Activated T-helper 17 cell treated with anti-CD3 and anti-CD28 coated beads, Interleukin-2, amount 50 U/mL, for 72 hours (primary cell): ENCODE measurements around the gene SUMO2. TPM values are rescaled to one million over a fixed set of nuclear protein-coding genes. Genes with fewer than 3 reads are reported as not detected.

Experiments used
- ATAC-seq: fragments of 150-1000 bp; cut with Tn5 transposase; replicated peaks from 2 replicates; pipeline ENCODE4 v1.10.0; 2021; ENCODE audit warnings: mild to moderate bottlenecking, moderate library complexity
- H3K27ac Mint-ChIP-seq: one replicate; pipeline ENCODE4 v1.8.0; 2022; ENCODE audit warnings: mixed read lengths
- H3K27me3 Mint-ChIP-seq: one replicate; pipeline ENCODE4 v1.8.0; 2022; ENCODE audit warnings: mixed read lengths
- H3K36me3 Mint-ChIP-seq: one replicate; pipeline ENCODE4 v1.8.0; 2022; ENCODE audit warnings: low read depth, mild to moderate bottlenecking, mixed read lengths
- H3K4me1 Mint-ChIP-seq: one replicate; pipeline ENCODE4 v1.8.0; 2022; ENCODE audit warnings: mixed read lengths
- H3K4me3 Mint-ChIP-seq: one replicate; pipeline ENCODE4 v1.8.0; 2022; ENCODE audit warnings: mild to moderate bottlenecking, mixed read lengths
- H3K9me3 Mint-ChIP-seq: one replicate; pipeline ENCODE4 v1.8.0; 2022; ENCODE audit warnings: mixed read lengths
- total RNA-seq, 2 donors: library from RNA; stranded (reverse); gene quantifications; one replicate each; pipeline ENCODE4 v1.2.3, GENCODE V29; 2022

SUMO2 gene
- total RNA-seq, 2 donors from 2014 or later = 416 to 512 TPM

GRCh38 chr17:75205037-75205792 is 22.5 kb upstream of the SUMO2 start, which contains the start of gene NUP85:
NUP85 (plus strand) TSS chr17:75205679; CDS start chr17:75205762, 83 bp downstream.
- peak; percentile 88 for ATAC-seq
- Mint-ChIP-seq H3K9me3 (no peaks in the 10 kb centered on the region), H3K4me3 (peak within 1 kb of the TSS; percentile 98), H3K27ac (peak within 1 kb of the TSS; percentile 99), H3K27me3 (no peaks in the 10 kb centered on the region), H3K36me3 (peaks cover 38% of the 10 kb centered on the region), H3K4me1 (peaks cover 5% of the 10 kb centered on the region)

DNA sequence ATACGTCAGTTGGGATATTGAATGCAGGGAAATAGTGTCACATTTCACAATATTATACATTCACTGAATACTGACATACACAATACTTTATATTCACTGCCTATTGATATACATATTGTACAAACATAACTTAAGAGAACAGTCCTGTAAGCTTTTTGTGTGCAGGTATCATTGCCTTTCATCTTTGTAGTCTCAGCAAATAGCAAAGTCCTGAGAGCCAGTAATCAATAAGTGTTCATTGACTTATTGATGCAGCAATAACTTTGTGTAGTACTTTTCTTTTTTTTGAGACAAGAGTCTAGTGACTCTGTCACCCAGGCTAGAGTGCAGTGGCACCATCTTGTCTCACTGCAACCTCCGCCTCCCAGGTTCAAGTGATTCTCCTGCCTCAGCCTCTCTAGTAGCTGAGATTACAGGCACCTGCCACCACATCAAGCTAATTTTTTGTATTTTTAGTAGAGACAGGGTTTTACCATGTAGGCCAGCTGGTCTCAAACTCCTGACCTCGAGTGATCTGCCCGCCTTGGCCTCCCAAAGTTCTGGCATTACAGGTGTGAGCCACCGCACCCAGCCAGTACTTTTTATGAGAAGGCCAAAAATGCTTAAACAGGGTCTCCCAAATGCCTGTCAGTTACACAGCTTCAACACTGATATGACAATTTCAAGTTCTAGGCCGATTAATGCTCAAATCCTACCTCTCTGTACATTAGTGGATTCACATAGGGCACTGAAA is 17.3 kb upstream of the SUMO2 start:
- Mint-ChIP-seq H3K27me3 (no peaks in the 10 kb centered on the region), H3K36me3 (no peaks in the 10 kb centered on the region), H3K9me3 (no peaks in the 10 kb centered on the region), H3K4me3 (no peak overlapping the region), H3K27ac (peak overlapping the region; percentile 9), H3K4me1 (no peaks in the 10 kb centered on the region)
- ATAC-seq = no peak

DNA sequence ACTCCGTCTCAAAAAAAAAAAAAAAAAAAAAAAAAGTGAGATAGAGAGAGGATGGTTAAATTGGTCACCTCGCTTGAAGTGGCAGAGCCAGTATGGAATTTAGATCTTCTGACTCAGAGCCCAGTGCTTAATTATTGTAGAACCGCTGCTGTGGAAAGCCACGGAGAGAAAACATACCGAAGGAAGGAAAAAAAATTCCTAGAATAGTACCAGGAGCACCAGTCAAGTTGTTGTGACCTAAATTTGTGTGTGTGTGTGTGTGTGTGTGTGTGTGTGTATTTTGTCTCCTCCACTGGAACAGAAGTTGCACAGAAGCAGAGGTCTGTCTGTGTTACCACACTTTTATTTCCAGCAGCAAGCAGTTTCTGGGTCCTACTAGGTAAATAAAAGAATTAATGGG is 12.1 kb upstream of the SUMO2 start:
- no peak for ATAC-seq
- Mint-ChIP-seq H3K9me3 (no peaks in the 10 kb centered on the region), H3K27ac (no peak overlapping the region), H3K36me3 (no peaks in the 10 kb centered on the region), H3K4me3 (no peak overlapping the region), H3K27me3 (no peaks in the 10 kb centered on the region), H3K4me1 (no peaks in the 10 kb centered on the region)

DNA sequence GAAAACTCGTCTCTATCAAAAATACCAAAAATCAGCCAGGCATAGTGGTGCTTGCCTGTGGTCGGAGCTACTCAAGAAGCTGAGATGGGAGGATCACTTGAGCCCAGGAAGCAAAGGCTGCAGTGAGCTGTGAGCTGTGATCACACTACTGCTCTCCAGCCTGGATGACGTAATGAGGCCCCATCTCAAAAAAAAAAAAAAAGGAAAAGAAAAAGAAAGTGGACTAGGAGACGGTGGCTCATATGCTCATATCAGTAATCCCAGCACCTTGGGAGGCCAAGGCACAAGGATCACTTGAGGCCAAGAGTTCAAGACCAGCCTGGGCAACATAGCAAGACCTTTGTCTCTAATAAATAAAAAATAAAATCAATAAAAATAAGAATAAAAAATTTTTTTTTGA is 8.8 kb upstream of the SUMO2 start:
- H3K4me1 Mint-ChIP-seq = peaks cover 6% of the 10 kb centered on the region
- no peak for ATAC-seq
- H3K36me3 Mint-ChIP-seq = no peaks in the 10 kb centered on the region
- H3K4me3 Mint-ChIP-seq = no peak overlapping the region
- H3K27me3 Mint-ChIP-seq = no peaks in the 10 kb centered on the region
- no peak overlapping the region for H3K27ac Mint-ChIP-seq
- H3K9me3 Mint-ChIP-seq = no peaks in the 10 kb centered on the region

DNA sequence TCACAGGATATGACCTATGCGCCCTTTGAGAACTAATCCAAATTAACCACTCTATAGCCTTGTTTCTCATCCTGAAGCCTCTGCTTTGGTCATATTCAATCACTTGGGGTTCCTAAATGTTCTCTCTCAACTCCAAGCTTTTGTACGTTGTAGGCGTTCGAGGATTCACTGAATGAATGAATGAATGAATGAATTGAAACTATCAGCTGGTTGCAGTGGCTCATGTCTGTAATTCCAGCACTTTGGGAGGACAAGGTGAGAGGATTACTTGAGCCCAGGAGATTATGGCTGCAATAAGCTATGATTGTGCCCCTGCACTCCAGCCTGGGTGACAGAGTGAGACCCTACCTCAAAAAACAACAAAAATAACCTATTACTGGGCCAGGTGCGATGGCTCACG is 5.9 kb upstream of the SUMO2 start:
- Mint-ChIP-seq H3K4me1 (peaks cover 17% of the 10 kb centered on the region), H3K27me3 (no peaks in the 10 kb centered on the region), H3K9me3 (no peaks in the 10 kb centered on the region), H3K4me3 (peak overlapping the region; percentile 65), H3K27ac (peak overlapping the region; percentile 70), H3K36me3 (peaks cover 10% of the 10 kb centered on the region)
- no peak for ATAC-seq

GRCh38 chr17:75183999-75184884 is 1.5 kb upstream of the SUMO2 start:
- ATAC-seq = no peak
- Mint-ChIP-seq H3K9me3 (no peaks in the 10 kb centered on the region), H3K27ac (peak overlapping the region; percentile 86), H3K4me1 (peaks cover 24% of the 10 kb centered on the region), H3K36me3 (peaks cover 43% of the 10 kb centered on the region), H3K4me3 (peak overlapping the region; percentile 93), H3K27me3 (no peaks in the 10 kb centered on the region)

DNA sequence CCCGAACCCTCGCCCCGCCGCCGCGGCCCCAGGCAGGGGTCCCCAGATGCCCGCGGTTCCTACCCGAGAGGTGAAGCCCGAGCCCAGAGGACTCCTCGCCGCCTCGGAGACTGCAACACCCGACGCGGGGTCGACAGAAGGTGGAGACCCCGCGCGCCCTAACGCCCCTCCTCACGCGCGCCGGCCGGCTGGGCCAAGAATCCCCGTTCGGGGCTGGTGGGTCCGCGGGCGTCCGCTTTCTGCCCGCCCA is 515 bp downstream of the SUMO2 start:
- ATAC-seq = no peak
- Mint-ChIP-seq H3K36me3 (peaks cover 63% of the 10 kb centered on the region), H3K4me1 (peaks cover 21% of the 10 kb centered on the region), H3K27me3 (no peaks in the 10 kb centered on the region), H3K4me3 (peak overlapping the region; percentile 93), H3K9me3 (no peaks in the 10 kb centered on the region), H3K27ac (no peak overlapping the region)

GRCh38 chr17:75181608-75182318 is 996 bp downstream of the SUMO2 start:
- H3K27ac Mint-ChIP-seq = peak overlapping the region; percentile 90
- no peaks in the 10 kb centered on the region for H3K9me3 Mint-ChIP-seq
- no peak for ATAC-seq
- peak overlapping the region; percentile 93 for H3K4me3 Mint-ChIP-seq
- peaks cover 68% of the 10 kb centered on the region for H3K36me3 Mint-ChIP-seq
- H3K27me3 Mint-ChIP-seq = no peaks in the 10 kb centered on the region
- H3K4me1 Mint-ChIP-seq = peaks cover 21% of the 10 kb centered on the region

DNA sequence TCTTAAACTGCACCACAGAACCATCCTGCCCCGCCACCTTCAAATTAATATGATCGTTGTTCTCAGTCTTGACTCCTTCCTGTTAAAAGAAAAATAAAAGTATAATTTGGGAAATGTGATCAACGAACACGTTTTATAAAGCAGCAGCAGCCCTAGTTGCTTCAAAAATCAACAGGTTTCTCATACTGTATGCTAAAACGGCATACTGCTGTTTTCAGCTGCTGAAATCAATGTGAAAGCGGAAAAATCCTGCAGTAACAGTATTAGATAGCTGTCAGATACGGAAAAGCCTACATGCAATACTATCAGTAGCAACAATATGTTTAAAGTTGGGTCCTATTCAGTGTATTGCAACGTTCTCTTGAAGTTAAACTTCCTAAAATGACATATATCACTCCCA is 1.6 kb downstream of the SUMO2 start:
- Mint-ChIP-seq H3K27me3 (no peaks in the 10 kb centered on the region), H3K4me3 (peak overlapping the region; percentile 93), H3K4me1 (peaks cover 21% of the 10 kb centered on the region), H3K36me3 (peaks cover 74% of the 10 kb centered on the region), H3K9me3 (no peaks in the 10 kb centered on the region), H3K27ac (peak overlapping the region; percentile 90)
- ATAC-seq = no peak

- ATAC-seq = no peak
- peaks cover 8% of the 10 kb centered on the region for H3K4me1 Mint-ChIP-seq
- no peaks in the 10 kb centered on the region for H3K9me3 Mint-ChIP-seq
- no peak overlapping the region for H3K4me3 Mint-ChIP-seq
- no peak overlapping the region for H3K27ac Mint-ChIP-seq
- H3K27me3 Mint-ChIP-seq = no peaks in the 10 kb centered on the region
- peaks cover 90% of the 10 kb centered on the region for H3K36me3 Mint-ChIP-seq
These were observed 4.3 kb downstream of the SUMO2 start for GRCh38 chr17:75178453-75178852.

GRCh38 chr17:75176625-75177024 is 6.1 kb downstream of the SUMO2 start:
- no peaks in the 10 kb centered on the region for H3K27me3 Mint-ChIP-seq
- no peak overlapping the region for H3K27ac Mint-ChIP-seq
- H3K4me1 Mint-ChIP-seq = peaks cover 11% of the 10 kb centered on the region
- no peaks in the 10 kb centered on the region for H3K9me3 Mint-ChIP-seq
- ATAC-seq = no peak
- H3K36me3 Mint-ChIP-seq = peaks cover 100% of the 10 kb centered on the region
- no peak overlapping the region for H3K4me3 Mint-ChIP-seq

GRCh38 chr17:75174996-75175395 is 7.8 kb downstream of the SUMO2 start:
- Mint-ChIP-seq H3K27ac (no peak overlapping the region), H3K36me3 (peaks cover 100% of the 10 kb centered on the region), H3K27me3 (no peaks in the 10 kb centered on the region), H3K4me1 (peaks cover 4% of the 10 kb centered on the region), H3K4me3 (no peak overlapping the region), H3K9me3 (no peaks in the 10 kb centered on the region)
- ATAC-seq = no peak

DNA sequence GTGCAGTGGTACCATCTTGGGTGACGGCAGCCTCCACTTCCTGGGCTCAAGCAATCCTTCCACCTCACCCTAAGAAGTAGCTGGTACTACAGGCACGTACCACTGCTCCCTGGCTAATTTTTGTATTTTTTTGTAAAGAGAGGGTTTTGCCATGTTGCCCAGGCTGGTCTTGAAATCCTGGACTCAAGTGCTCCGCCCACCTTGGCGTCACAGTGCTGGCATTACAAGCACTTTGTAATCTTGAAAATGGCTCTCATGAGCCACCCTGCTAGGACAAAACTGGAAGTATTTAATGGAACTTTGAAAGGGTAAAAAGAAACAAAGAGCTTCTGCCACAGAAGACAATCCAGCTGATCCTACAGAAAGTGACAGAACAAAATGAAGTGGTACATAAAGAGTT is 9.2 kb downstream of the SUMO2 start:
- Mint-ChIP-seq H3K27ac (no peak overlapping the region), H3K4me1 (peaks cover 4% of the 10 kb centered on the region), H3K27me3 (no peaks in the 10 kb centered on the region), H3K36me3 (peaks cover 100% of the 10 kb centered on the region), H3K4me3 (no peak overlapping the region), H3K9me3 (no peaks in the 10 kb centered on the region)
- ATAC-seq = no peak

DNA sequence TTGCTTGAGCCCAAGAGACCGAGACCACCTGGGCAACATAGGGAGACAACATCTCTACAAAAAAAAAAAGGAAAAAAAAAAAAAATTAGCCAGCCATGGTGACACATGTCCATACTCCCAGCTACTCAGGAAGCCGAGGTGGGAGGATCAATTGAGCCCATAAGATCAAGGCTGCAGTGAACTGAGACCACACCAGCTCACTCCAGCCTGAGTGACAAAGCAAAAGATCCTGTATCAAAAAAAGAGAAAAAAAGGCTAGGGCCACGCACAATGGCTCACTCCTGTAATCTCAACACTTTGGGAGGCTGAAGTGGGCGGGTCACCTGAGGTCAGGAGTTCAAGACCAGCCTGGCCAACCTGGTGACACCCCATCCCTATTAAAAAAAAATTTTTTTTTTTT is 13.8 kb downstream of the SUMO2 start:
- Mint-ChIP-seq H3K27ac (no peak overlapping the region), H3K36me3 (peaks cover 100% of the 10 kb centered on the region)

More for the DNA sequence above, 13.8 kb downstream of the SUMO2 start:
- H3K4me3 Mint-ChIP-seq = no peak overlapping the region
- ATAC-seq = no peak
- H3K27me3 Mint-ChIP-seq = no peaks in the 10 kb centered on the region
- H3K9me3 Mint-ChIP-seq = no peaks in the 10 kb centered on the region
- H3K4me1 Mint-ChIP-seq = peaks cover 4% of the 10 kb centered on the region
